ENCODE measurements around the gene CCDC136.

CCDC136 gene

GRCh38 chr7:128833148-128833945, 41.6 kb downstream of the CCDC136 start:
- peak in 2 of 3 experiments; percentile 54 to 80 for DNase-seq

- DNase-seq = no peak
Measured at GRCh38 chr7:128833946-128834325, 42.2 kb downstream of the CCDC136 start.

- DNase-seq = no peak
Measured at GRCh38 chr7:128835231-128835751, 43.5 kb downstream of the CCDC136 start.

DNA sequence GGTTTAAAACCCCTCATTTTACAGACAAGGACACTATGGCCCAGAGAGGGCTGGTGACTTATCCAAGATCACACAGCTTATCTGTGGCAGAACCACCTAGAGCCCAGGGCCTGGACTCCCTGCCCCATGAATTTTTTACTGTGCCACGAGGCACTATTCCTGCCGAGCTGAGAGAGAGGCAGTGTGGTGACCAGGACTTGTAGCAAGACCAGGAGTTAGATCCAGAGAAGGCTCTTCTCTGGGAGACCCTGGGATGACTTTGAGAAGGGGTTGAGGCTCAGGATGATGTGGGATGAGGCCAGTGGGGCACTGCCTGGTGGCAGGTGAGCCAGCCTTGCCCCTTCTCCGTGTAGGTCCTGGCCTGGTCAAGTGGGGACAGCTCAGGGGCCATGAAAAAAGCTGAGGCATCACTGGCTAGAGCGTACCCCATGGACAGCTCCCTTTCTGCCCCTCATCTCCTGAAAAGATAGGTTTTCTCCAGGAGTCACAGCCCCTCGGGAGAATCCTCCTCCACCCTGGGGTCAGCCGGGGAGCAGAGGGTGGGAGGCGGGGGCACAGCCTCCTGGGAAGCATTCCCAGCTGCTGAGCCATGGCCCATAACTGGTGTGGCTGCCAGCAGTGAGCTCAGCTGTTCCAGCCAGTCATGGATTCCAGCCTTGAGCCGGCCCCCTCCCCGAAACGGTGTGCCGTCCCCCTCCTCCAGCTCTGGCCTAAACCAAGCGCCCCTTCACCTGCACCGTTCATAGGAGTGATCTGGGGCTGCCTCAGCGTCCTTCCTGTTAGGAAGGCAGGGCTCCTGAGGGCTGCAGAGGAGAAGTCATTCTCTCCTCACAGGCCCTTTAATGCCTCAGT, 44.2 kb downstream of the CCDC136 start:
- DNase-seq = no peak

GRCh38 chr7:128836729-128837348, 45.1 kb downstream of the CCDC136 start:
- no peak for DNase-seq

DNA sequence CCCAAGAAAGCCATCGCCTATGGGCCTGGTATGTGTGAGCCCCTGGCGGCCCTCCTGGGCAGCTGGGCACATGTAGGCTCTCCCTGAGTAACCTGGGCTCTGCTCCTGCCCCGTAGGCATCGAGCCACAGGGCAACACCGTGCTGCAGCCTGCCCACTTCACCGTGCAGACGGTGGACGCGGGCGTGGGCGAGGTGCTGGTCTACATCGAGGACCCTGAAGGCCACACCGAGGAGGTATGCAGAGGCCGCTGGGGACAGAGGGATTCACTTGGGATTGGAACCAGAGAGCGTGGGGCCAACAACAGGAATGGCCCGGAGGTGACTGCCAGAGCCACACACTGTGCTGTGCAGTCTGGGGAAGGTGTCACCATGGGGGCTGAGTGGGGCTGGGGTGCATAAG, 45.8 kb downstream of the CCDC136 start:
- DNase-seq = no peak

DNA sequence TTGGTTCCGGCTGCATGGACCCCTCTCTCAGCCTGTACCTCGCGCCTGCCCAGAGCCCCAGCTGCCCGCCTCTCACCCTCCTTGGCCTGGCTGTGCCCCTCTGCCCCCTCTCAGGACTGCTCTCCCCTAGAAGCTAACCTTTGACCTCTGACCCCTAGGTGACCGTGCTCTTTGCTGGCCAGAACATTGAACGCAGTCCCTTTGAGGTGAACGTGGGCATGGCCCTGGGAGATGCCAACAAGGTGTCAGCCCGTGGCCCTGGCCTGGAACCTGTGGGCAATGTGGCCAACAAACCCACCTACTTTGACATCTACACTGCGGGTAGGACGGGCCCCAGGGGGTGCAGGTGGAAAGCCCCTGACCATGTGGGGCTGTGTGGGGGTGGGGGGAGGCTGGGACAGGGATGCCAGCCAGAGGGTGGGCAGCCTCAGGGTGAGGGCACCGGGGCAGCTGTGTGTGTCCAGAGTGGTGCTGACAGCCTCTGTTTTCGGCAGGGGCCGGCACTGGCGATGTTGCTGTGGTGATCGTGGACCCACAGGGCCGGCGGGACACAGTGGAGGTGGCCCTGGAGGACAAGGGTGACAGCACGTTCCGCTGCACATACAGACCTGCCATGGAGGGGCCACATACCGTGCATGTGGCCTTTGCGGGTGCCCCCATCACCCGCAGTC, 46.5 kb downstream of the CCDC136 start:
- DNase-seq = no peak

- DNase-seq = no peak
Measured at GRCh38 chr7:128838981-128839731, 47.4 kb downstream of the CCDC136 start.

DNA sequence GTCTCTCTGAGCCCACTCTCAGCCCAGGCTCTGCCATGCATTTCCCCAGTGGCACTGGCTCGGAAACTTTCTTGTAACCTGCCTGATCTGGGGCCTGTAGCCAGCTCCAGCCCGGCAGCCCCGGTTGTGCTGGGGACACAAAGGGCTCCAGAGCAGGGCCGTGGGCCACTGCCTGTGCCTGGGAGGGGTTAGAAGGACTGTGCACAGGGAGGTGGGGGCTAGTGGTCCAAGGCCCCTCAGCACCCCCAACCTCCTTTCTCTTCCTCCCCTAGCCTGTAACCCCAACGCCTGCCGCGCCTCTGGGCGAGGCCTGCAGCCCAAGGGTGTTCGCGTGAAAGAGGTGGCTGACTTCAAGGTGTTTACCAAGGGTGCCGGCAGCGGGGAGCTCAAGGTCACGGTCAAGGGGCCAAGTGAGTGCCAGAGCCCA, 48.0 kb downstream of the CCDC136 start:
- no peak for DNase-seq

- no peak for DNase-seq
Measured at GRCh38 chr7:128840326-128841170, 48.8 kb downstream of the CCDC136 start.

GRCh38 chr7:128841171-128841690, 49.5 kb downstream of the CCDC136 start:
- no peak for DNase-seq

DNA sequence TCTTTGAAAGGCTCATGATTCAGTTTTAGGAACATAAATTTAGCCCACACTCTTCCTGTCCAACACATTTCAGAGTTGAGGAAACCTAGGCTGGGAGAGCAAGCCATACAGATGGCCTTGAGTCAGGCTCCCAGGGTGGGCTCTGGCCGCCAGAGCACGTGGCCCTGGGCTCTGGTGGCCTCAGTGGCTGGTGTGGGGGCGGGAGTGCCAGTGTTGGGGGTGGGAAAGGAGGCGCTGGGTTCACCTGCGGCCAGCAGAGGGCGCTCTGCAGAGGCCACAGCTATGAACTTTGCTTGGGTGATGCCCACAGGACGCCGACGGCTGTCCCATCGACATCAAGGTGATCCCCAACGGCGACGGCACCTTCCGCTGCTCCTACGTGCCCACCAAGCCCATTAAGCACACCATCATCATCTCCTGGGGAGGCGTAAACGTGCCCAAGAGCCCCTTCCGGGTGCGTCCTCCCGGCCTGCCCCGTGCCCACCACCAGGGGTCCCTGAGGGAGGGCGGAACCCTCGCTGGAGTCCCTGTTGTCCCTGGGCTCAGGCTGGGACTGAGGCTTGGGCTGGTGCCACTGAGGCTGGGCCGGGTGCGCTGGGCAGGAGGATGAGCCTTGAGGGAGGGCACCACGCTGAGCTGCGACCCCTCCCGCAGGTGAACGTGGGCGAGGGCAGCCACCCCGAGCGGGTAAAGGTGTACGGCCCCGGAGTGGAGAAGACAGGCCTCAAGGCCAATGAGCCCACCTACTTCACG, 50.3 kb downstream of the CCDC136 start:
- DNase-seq = no peak

GRCh38 chr7:128842674-128843641, 51.2 kb downstream of the CCDC136 start:
- peak in 1 of 3 experiments; percentile 19 for DNase-seq

DNA sequence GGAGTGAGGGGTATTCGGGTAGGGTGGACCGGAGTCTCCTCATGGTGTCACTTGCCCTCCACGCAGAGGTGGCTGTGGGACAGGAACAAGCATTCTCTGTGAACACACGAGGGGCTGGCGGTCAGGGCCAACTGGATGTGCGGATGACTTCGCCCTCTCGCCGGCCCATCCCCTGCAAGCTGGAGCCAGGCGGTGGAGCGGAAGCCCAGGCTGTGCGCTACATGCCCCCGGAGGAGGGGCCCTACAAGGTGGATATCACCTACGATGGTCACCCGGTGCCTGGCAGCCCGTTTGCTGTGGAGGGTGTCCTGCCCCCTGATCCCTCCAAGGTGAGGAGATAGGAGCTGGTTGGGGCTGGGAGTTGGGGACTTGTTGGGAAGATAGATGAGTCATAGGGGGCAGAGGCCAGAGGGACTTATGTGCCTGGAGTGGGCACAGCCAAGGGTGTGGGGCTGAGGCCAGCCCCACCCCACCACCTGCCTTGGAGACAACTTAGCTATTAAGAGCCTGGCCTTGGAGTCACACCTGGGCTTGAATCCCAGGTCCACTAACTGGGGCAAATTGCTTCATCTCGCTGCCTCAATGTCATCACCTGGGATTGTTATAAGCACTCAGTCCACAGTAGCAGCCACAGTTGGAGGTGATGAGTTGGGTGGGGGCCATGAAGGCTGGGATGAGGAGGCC, 52.3 kb downstream of the CCDC136 start:
- no peak for DNase-seq

DNA sequence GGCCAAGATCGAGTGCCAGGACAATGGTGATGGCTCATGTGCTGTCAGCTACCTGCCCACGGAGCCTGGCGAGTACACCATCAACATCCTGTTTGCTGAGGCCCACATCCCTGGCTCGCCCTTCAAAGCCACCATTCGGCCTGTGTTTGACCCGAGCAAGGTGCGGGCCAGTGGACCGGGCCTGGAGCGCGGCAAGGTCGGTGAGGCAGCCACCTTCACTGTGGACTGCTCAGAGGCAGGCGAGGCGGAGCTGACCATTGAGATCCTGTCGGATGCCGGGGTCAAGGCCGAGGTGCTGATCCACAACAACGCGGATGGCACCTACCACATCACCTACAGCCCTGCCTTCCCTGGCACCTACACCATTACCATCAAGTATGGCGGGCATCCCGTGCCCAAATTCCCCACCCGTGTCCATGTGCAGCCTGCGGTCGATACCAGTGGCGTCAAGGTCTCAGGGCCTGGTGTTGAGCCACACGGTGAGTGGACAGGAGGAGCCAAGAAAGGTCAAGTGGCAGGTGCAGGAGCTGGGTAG, 53.1 kb downstream of the CCDC136 start:
- no peak for DNase-seq

GRCh38 chr7:128845475-128845874, 53.7 kb downstream of the CCDC136 start:
- DNase-seq = no peak

- no peak for DNase-seq
Measured at GRCh38 chr7:128845987-128846386, 54.2 kb downstream of the CCDC136 start.

Measured in NCI-H1417 (cell line).